ENCODE results near the gene ITGA5. TPM values are rescaled to one million over a fixed set of nuclear protein-coding genes. Genes with fewer than 3 reads are reported as not detected.

The ITGA5 gene
- polyA plus RNA-seq, 1 donor (not counting 4 experiments of a cell fraction or from before 2014, with no cell fraction given) = 47.9 TPM

DNA sequence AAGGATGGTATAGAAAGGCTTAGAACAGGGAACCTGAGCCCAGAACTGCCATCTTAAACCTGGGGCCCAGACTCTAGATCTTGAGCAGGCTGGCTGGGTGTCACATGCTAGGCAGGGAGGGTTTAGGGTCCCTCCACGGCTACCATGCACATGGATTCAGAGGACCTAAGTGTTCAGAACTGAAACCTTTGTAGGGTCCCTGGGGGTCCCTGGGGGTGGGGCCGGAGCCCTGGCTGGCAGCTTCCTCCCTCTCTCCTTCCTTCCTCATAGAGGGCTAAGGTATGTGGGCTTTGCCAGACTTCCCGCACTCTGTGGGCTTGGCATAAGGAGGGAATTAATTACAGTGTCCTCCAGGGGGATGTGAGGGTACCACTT lies 29.9 kb downstream of the ITGA5 start:
- H2AFZ ChIP-seq (ENCODE audit: control insufficient read depth, low read length) = no peak overlapping the region
- H3K9ac ChIP-seq (ENCODE audit: control insufficient read depth, extremely low read depth, insufficient read depth, low read length) = peak overlapping the region; percentile 85
- FAIRE-seq (no peak), DNase-seq (ENCODE audit: low read depth, low spot score) (no peak)
- peak overlapping the region; percentile 29 for H3K27ac ChIP-seq (ENCODE audit: control insufficient read depth, insufficient read depth, low read length)
- H3K9me3 ChIP-seq (ENCODE audit: control insufficient read depth, low read depth, low read length) = no peaks in the 10 kb centered on the region
- H4K20me1 ChIP-seq (ENCODE audit: control insufficient read depth, extremely low read depth, insufficient read depth, low read length) = peaks cover 5% of the 10 kb centered on the region
- H3K79me2 ChIP-seq (ENCODE audit: control insufficient read depth, insufficient read depth, low read length) = peaks cover 63% of the 10 kb centered on the region
- H3K9me1 ChIP-seq (ENCODE audit: control insufficient read depth, extremely low read depth, insufficient read depth, low read length) = peaks cover 3% of the 10 kb centered on the region
- dilution Hi-C loops (cut with MboI; ENCODE audit: extremely low pct_ligation_motif_present, low sequenced_read_pairs) = no loop called here
- H3K36me3 ChIP-seq (ENCODE audit: control insufficient read depth in 2 of 2, extremely low read depth in 1 of 2, insufficient read depth in 2 of 2, low read length in 2 of 2) = peaks cover 5 to 12% of the 10 kb centered on the region in 2 experiments
- no peaks in the 10 kb centered on the region for H3K27me3 ChIP-seq (ENCODE audit: control insufficient read depth, extremely low read depth, insufficient read depth, low read length)
- no peak for TF ChIP-seq EZH2 (IDR thresholded peaks at IDR 0.05; ENCODE audit: low read length)
- TF ChIP-seq, protein P1, sequence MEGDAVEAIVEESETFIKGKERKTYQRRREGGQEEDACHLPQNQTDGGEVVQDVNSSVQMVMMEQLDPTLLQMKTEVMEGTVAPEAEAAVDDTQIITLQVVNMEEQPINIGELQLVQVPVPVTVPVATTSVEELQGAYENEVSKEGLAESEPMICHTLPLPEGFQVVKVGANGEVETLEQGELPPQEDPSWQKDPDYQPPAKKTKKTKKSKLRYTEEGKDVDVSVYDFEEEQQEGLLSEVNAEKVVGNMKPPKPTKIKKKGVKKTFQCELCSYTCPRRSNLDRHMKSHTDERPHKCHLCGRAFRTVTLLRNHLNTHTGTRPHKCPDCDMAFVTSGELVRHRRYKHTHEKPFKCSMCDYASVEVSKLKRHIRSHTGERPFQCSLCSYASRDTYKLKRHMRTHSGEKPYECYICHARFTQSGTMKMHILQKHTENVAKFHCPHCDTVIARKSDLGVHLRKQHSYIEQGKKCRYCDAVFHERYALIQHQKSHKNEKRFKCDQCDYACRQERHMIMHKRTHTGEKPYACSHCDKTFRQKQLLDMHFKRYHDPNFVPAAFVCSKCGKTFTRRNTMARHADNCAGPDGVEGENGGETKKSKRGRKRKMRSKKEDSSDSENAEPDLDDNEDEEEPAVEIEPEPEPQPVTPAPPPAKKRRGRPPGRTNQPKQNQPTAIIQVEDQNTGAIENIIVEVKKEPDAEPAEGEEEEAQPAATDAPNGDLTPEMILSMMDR (optimal IDR thresholded peaks at IDR 0.05 in 1 of 3, IDR thresholded peaks at IDR 0.05 in 1 of 3, conservative IDR thresholded peaks at IDR 0.05 in 1 of 3; ENCODE audit: extremely low read depth in 1 of 3, insufficient read depth in 2 of 3, low read length in 3 of 3) = no peak
- H3K4me1 ChIP-seq (ENCODE audit: control insufficient read depth, extremely low read depth, insufficient read depth, low read length) = peaks cover 68% of the 10 kb centered on the region
- peak overlapping the region; percentile 95 for H3K4me2 ChIP-seq (ENCODE audit: control insufficient read depth, extremely low read depth, insufficient read depth, low read depth, low read length)
- H3K4me3 ChIP-seq (ENCODE audit: control insufficient read depth in 2 of 3, extremely low read depth in 1 of 3, insufficient read depth in 2 of 3, low read depth in 1 of 3, low read length in 3 of 3) = peak overlapping the region; percentile 83 to 96 (median 88)

DNA sequence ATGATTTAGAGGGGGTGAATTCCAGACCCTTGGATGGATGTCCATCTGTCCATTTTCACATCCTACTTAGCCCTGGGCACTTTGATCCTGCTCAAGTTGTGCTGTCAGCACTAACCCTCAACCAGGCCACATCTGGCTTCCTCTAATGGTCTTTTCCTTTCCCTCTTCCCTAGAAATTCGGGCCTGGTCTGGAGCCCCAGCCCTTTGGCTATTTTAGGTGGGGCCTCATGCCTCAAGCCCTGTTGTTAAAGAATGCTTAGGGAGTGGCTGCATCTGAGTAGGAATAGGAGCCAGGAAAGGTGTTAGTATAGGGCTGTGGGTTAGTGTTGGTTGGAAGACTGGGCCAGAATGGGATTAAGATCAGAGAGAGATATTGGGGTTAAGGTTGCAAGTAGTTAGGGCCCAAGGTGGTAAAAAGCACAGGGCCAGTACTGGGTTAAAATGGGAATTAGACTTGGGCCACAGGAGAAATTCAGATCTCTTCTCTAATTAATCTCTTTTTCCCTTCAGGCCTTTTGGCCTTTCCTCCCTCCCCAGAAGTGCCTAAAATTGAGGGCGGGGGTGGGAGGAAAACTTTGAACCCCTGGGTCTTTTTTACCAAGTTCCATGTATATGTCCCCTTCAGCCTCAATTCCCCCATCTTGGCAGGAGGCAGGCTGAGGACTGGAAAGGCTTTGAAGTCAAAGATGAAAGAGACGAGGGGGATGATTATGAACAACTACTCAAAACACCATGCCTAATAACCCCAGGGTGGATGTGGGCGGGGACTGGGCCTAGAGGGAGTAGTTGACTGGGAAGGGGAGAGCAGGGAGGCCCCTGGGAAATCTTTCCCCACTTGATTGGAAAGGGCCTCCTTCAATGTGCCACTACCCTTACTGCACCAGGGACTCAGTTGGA lies 30.6 kb downstream of the ITGA5 start:
- Histone ChIP-seq H3K9me3 (ENCODE audit: control insufficient read depth, low read depth, low read length) (no peaks in the 10 kb centered on the region), H3K27me3 (ENCODE audit: control insufficient read depth, extremely low read depth, insufficient read depth, low read length) (no peaks in the 10 kb centered on the region), H3K36me3 (ENCODE audit: control insufficient read depth in 2 of 2, extremely low read depth in 1 of 2, insufficient read depth in 2 of 2, low read length in 2 of 2) (peaks cover 5 to 16% of the 10 kb centered on the region in 2 experiments), H2AFZ (ENCODE audit: control insufficient read depth, low read length) (no peak overlapping the region), H4K20me1 (ENCODE audit: control insufficient read depth, extremely low read depth, insufficient read depth, low read length) (peaks cover 5% of the 10 kb centered on the region), H3K4me3 (ENCODE audit: control insufficient read depth in 2 of 3, extremely low read depth in 1 of 3, insufficient read depth in 2 of 3, low read depth in 1 of 3, low read length in 3 of 3) (peak overlapping the region; percentile 0 to 88 (median 83)), H3K4me2 (ENCODE audit: control insufficient read depth, extremely low read depth, insufficient read depth, low read depth, low read length) (peak overlapping the region; percentile 95), H3K27ac (ENCODE audit: control insufficient read depth, insufficient read depth, low read length) (peak overlapping the region; percentile 29), H3K9ac (ENCODE audit: control insufficient read depth, extremely low read depth, insufficient read depth, low read length) (peak overlapping the region; percentile 6), H3K4me1 (ENCODE audit: control insufficient read depth, extremely low read depth, insufficient read depth, low read length) (peaks cover 64% of the 10 kb centered on the region), H3K79me2 (ENCODE audit: control insufficient read depth, insufficient read depth, low read length) (peaks cover 63% of the 10 kb centered on the region), H3K9me1 (ENCODE audit: control insufficient read depth, extremely low read depth, insufficient read depth, low read length) (peaks cover 3% of the 10 kb centered on the region)
- no peak for FAIRE-seq
- TF ChIP-seq, protein P1 (optimal IDR thresholded peaks at IDR 0.05 in 1 of 3, IDR thresholded peaks at IDR 0.05 in 1 of 3, conservative IDR thresholded peaks at IDR 0.05 in 1 of 3; ENCODE audit: extremely low read depth in 1 of 3, insufficient read depth in 2 of 3, low read length in 3 of 3) = no peak
- no peak for TF ChIP-seq EZH2 (IDR thresholded peaks at IDR 0.05; ENCODE audit: low read length)
- dilution Hi-C loops (cut with MboI; ENCODE audit: extremely low pct_ligation_motif_present, low sequenced_read_pairs) = no loop called here
- no peak for DNase-seq (ENCODE audit: low read depth, low spot score)
